GM10248 (cell line): ENCODE data around the gene PARVG.

Experiments
- CTCF ChIA-PET: fragments of 300-600 bp; sonication (Branson Sonifier 250); formaldehyde crosslinking; extraction: SDS; loops from one replicate; lab custom pipeline; 2021; ENCODE audit warnings: antibody characterized with exemption; lab: Yijun Ruan, JAX
- POLR2A ChIA-PET: fragments of 350-650 bp; sonication (Branson Sonifier 250); formaldehyde crosslinking; extraction: SDS; loops from one replicate; lab custom pipeline; 2020; ENCODE audit warnings: antibody characterized with exemption; lab: Yijun Ruan, JAX
- DNase-seq: peaks from one replicate; pipeline ENCODE4 v3.0.0; 2012; ENCODE audit errors: extremely low spot score
- TF ChIP-seq, protein P1 (sequence below): IDR thresholded peaks from 2 replicates; pipeline ENCODE4 v1.5.1; 2012; ENCODE audit warnings: mild to moderate bottlenecking, low read depth; ENCODE audit errors: extremely low read depth, missing control alignments, control extremely low read depth

PARVG gene

GRCh38 chr22:44136112-44136511 is 44.6 kb upstream of the PARVG start:
- ChIA-PET CTCF (no interaction called here), POLR2A (interaction anchor here (0.6 kb wide), 1 partner anchor 348 kb away, joined by 7 read pairs; no protein-coding TSS in a partner anchor)
- TF ChIP-seq, protein P1, sequence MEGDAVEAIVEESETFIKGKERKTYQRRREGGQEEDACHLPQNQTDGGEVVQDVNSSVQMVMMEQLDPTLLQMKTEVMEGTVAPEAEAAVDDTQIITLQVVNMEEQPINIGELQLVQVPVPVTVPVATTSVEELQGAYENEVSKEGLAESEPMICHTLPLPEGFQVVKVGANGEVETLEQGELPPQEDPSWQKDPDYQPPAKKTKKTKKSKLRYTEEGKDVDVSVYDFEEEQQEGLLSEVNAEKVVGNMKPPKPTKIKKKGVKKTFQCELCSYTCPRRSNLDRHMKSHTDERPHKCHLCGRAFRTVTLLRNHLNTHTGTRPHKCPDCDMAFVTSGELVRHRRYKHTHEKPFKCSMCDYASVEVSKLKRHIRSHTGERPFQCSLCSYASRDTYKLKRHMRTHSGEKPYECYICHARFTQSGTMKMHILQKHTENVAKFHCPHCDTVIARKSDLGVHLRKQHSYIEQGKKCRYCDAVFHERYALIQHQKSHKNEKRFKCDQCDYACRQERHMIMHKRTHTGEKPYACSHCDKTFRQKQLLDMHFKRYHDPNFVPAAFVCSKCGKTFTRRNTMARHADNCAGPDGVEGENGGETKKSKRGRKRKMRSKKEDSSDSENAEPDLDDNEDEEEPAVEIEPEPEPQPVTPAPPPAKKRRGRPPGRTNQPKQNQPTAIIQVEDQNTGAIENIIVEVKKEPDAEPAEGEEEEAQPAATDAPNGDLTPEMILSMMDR: no peak
- no peak for DNase-seq

GRCh38 chr22:44136786-44137185 is 43.9 kb upstream of the PARVG start:
- ChIA-PET POLR2A (no interaction called here), CTCF (no interaction called here)
- DNase-seq: no peak

GRCh38 chr22:44137415-44137814 is 43.3 kb upstream of the PARVG start:
- TF ChIP-seq, protein P1: no peak
- POLR2A ChIA-PET: no interaction called here

More at GRCh38 chr22:44136786-44137185, 43.9 kb upstream of the PARVG start:
- TF ChIP-seq, protein P1: no peak

GRCh38 chr22:44139773-44140172 is 41.0 kb upstream of the PARVG start:
- DNase-seq: no peak
- TF ChIP-seq, protein P1: no peak
- CTCF ChIA-PET: interaction anchor here (1.0 kb wide), 1 partner anchor 147 kb away, joined by 4 read pairs; no protein-coding TSS in a partner anchor
- POLR2A ChIA-PET: no interaction called here

More at GRCh38 chr22:44137415-44137814, 43.3 kb upstream of the PARVG start:
- CTCF ChIA-PET: no interaction called here
- no peak for DNase-seq

DNA sequence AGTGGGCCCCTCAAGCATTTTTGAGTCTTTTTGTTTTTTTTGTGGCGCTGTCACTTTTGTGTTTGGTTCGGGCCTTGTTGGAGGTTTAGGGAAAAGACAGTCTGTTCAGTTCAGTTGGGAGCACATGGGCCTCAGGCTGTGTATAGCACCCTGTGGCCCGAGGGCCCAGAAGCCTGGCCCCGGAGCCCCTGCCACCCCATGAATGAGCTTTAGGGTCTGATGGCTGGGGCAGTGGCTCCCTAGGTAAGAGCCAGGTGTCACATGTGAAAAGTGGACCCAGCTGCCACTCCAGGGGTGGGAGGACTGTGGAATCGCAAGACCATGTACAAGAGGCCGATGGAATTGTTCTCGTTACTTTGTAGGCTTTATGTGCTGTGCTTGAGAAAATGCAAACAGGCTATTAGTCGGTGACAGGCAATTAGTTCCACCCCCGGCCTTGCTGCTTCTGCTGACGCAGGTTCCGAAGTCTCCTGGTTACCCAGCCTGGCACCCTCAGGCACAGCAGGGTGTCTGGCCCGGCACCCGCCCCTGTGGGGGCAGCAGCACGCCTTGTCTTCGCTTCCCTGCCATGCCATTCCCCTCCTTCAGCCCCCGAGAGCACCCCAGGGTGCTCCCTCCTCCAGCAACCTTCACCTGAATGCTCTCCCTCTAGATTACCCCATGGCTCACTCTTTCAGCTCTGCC is 38.2 kb upstream of the PARVG start:
- DNase-seq: no peak
- TF ChIP-seq, protein P1: no peak
- CTCF ChIA-PET: interaction anchor here (1.5 kb wide), 1 partner anchor 149 kb away, joined by 3 read pairs; no protein-coding TSS in a partner anchor
- POLR2A ChIA-PET: no interaction called here

- ChIA-PET POLR2A (no interaction called here), CTCF (interaction anchor here (1.5 kb wide), 1 partner anchor 150 kb away, joined by 3 read pairs; no protein-coding TSS in a partner anchor)
- TF ChIP-seq, protein P1: no peak
- DNase-seq: no peak
These were observed 37.6 kb upstream of the PARVG start for GRCh38 chr22:44143105-44143474.
